Measurements from ENCODE around the gene RAD17. TPM values are rescaled to one million over a fixed set of nuclear protein-coding genes. Genes with fewer than 3 reads are reported as not detected.
"Not testable (repeated sequence)": the region's sequence is repeated elsewhere in the genome, so short reads cannot be mapped to it uniquely, and the experiment has no call there.

RAD17 gene
- total and polyA plus RNA-seq, 5 donors from 2014 or later = 16.5 to 23.3 (median 19.5) TPM

- Mint-ChIP-seq H3K27me3 (peaks cover 9% of the 10 kb centered on the region), H3K36me3 (no peaks in the 10 kb centered on the region), H3K4me1 (no peaks in the 10 kb centered on the region), H3K4me3 (no peak overlapping the region), H3K27ac (no peak overlapping the region), H3K9me3 (peaks cover 0 to 7% (median 2%) of the 10 kb centered on the region in 7 donors)
- DNase-seq = no peak
- H3K4me1 ChIP-seq (ENCODE audit: control insufficient read depth, insufficient read depth, low read length, poor library complexity, severe bottlenecking) = no peaks in the 10 kb centered on the region
- no peaks in the 10 kb centered on the region for H3K27me3 ChIP-seq (ENCODE audit: control insufficient read depth, insufficient read depth, low read length)
- H3K9me3 ChIP-seq (ENCODE audit: control insufficient read depth in 2 of 2, low read length in 2 of 2) = no peaks in the 10 kb centered on the region
- no peak overlapping the region for H3K27ac ChIP-seq (ENCODE audit: insufficient read depth, low read length, poor library complexity, severe bottlenecking)
- no peaks in the 10 kb centered on the region for H3K36me3 ChIP-seq (ENCODE audit: control insufficient read depth, insufficient read depth, low read length)
- no peak overlapping the region for H3K4me3 ChIP-seq (ENCODE audit: low read depth, low read length)
- ATAC-seq (ENCODE audit: low read depth in 2 of 2) = no peak
Measured at GRCh38 chr5:69454460-69455249, 85.0 kb downstream of the RAD17 start.

- not testable (repeated sequence) for H3K4me3 ChIP-seq (ENCODE audit: low read depth, low read length); H3K9me3 Mint-ChIP-seq; DNase-seq; H3K4me3 Mint-ChIP-seq; H3K9me3 ChIP-seq (ENCODE audit: control insufficient read depth in 2 of 2, low read length in 2 of 2); H3K36me3 ChIP-seq (ENCODE audit: control insufficient read depth, insufficient read depth, low read length); H3K27ac Mint-ChIP-seq; H3K27me3 Mint-ChIP-seq; H3K4me1 Mint-ChIP-seq; H3K27ac ChIP-seq (ENCODE audit: insufficient read depth, low read length, poor library complexity, severe bottlenecking); ATAC-seq (ENCODE audit: low read depth in 2 of 2); H3K27me3 ChIP-seq (ENCODE audit: control insufficient read depth, insufficient read depth, low read length); H3K36me3 Mint-ChIP-seq; H3K4me1 ChIP-seq (ENCODE audit: control insufficient read depth, insufficient read depth, low read length, poor library complexity, severe bottlenecking)
Measured at GRCh38 chr5:69455428-69455988, 85.9 kb downstream of the RAD17 start.

- Mint-ChIP-seq H3K27me3 (peaks cover 8% of the 10 kb centered on the region), H3K4me3 (no peak overlapping the region), H3K9me3 (peaks cover 0 to 3% (median 0%) of the 10 kb centered on the region in 7 donors), H3K36me3 (no peaks in the 10 kb centered on the region), H3K4me1 (no peaks in the 10 kb centered on the region), H3K27ac (peak overlapping the region in 1 of 3 donors; percentile 21)
- H3K9me3 ChIP-seq (ENCODE audit: control insufficient read depth in 2 of 2, low read length in 2 of 2) = no peaks in the 10 kb centered on the region
- no peaks in the 10 kb centered on the region for H3K4me1 ChIP-seq (ENCODE audit: control insufficient read depth, insufficient read depth, low read length, poor library complexity, severe bottlenecking)
- no peak overlapping the region for H3K27ac ChIP-seq (ENCODE audit: insufficient read depth, low read length, poor library complexity, severe bottlenecking)
- no peak overlapping the region for H3K4me3 ChIP-seq (ENCODE audit: low read depth, low read length)
- DNase-seq (no peak), ATAC-seq (ENCODE audit: low read depth in 2 of 2) (no peak)
- H3K36me3 ChIP-seq (ENCODE audit: control insufficient read depth, insufficient read depth, low read length) = no peaks in the 10 kb centered on the region
- H3K27me3 ChIP-seq (ENCODE audit: control insufficient read depth, insufficient read depth, low read length) = no peaks in the 10 kb centered on the region
Measured at GRCh38 chr5:69462170-69462569, 92.6 kb downstream of the RAD17 start.

Other genes starting within 250 kb of the RAD17 start
- gene CCNB1, start 202.7 kb upstream of the RAD17 start, total RNA-seq = 3.9 TPM
- gene CCNB1, start 202.7 kb upstream of the RAD17 start, polyA plus RNA-seq = 10 to 100 TPM in 1 of 4 donors, 1 to 10 TPM in 3; 5.3 to 10.2 (median 8.7) TPM
- 6.0 TPM for gene CENPH, start 180.2 kb upstream of the RAD17 start, total RNA-seq
- 1 to 10 TPM; 5.6 to 9.3 (median 6.3) TPM for gene CENPH, start 180.2 kb upstream of the RAD17 start, polyA plus RNA-seq
- gene CDK7, start 134.9 kb upstream of the RAD17 start, total RNA-seq = 23.6 TPM
- gene CDK7, start 134.9 kb upstream of the RAD17 start, polyA plus RNA-seq = 10 to 100 TPM; 24.9 to 34.9 (median 29.7) TPM
- gene CCDC125, start 37.0 kb upstream of the RAD17 start, total RNA-seq = 3.7 TPM
- 1 to 10 TPM in 3 of 4 donors, under 1 TPM in 1; 0.82 to 1.8 (median 1.5) TPM for gene CCDC125, start 37.0 kb upstream of the RAD17 start, polyA plus RNA-seq
- gene AK6, start 298 bp upstream of the RAD17 start, total RNA-seq = 9.8 TPM
- gene AK6, start 298 bp upstream of the RAD17 start, polyA plus RNA-seq = 10 to 100 TPM; 62.2 to 98.1 (median 82.7) TPM
- gene TAF9, start 298 bp upstream of the RAD17 start, total RNA-seq = 47.7 TPM
- 100 to 1,000 TPM; 136 to 163 (median 145) TPM for gene TAF9, start 298 bp upstream of the RAD17 start, polyA plus RNA-seq
- 0.52 TPM for gene MARVELD2, start 45.3 kb downstream of the RAD17 start, total RNA-seq
- 1 to 10 TPM in 1 of 4 donors, under 1 TPM in 3; 0.07 to 1.4 (median 0.90) TPM for gene MARVELD2, start 45.3 kb downstream of the RAD17 start, polyA plus RNA-seq
- 1.4 TPM for gene OCLN, start 123.0 kb downstream of the RAD17 start, total RNA-seq
- under 1 TPM in 3 of 4 donors, not detected in 1; 0.06 to 0.09 (median 0.08) TPM for gene OCLN, start 123.0 kb downstream of the RAD17 start, polyA plus RNA-seq
- 39.3 TPM for gene GTF2H2C, start 190.4 kb downstream of the RAD17 start, total RNA-seq
- 10 to 100 TPM; 16.9 to 27.2 (median 17.5) TPM for gene GTF2H2C, start 190.4 kb downstream of the RAD17 start, polyA plus RNA-seq

Data from CD4-positive, CD25-positive, alpha-beta regulatory T cell (primary cell).